HEK293 (cell line): ENCODE results near the gene RPGR.

ENCODE experiments used
- CTCF ChIA-PET: fragments of 350-600 bp; formaldehyde crosslinking; extraction: SDS; loops from one replicate; lab custom pipeline; 2021; ENCODE audit warnings: antibody characterized with exemption; lab: Yijun Ruan, JAX
- POLR2A ChIA-PET: fragments of 300-600 bp; formaldehyde crosslinking; extraction: SDS; loops from one replicate; lab custom pipeline; 2020; ENCODE audit warnings: antibody characterized with exemption, inconsistent platforms; lab: Yijun Ruan, JAX
- H3K27ac ChIP-seq: fragments of 200-500 bp; sonication (Bioruptor generic); 2 replicates; pipeline ENCODE4 v1.5.1; 2014; ENCODE audit warnings: low read depth, low read length, control low read depth, inconsistent platforms; ENCODE audit errors: extremely low read depth
- H3K36me3 ChIP-seq, 2 experiments: fragments of 200-500 bp in 1 of 2; sonication (Bioruptor generic) in 1 of 2; 1 replicate in 1 of 2; 2 replicates in 1 of 2; pipeline ENCODE4 v1.5.1; 2014 to 2017; ENCODE audit warnings: inconsistent platforms in 2 of 2, low read length in 2 of 2; ENCODE audit not compliant: control insufficient read depth in 2 of 2, insufficient read depth in 1 of 2
- H3K4me1 ChIP-seq: fragments of 200-500 bp; sonication (Bioruptor generic); 2 replicates; pipeline ENCODE4 v1.5.1; 2014; ENCODE audit warnings: mild to moderate bottlenecking, low read length, inconsistent platforms; ENCODE audit not compliant: control insufficient read depth, insufficient read depth
- H3K4me3 ChIP-seq: 2 replicates; pipeline ENCODE4 v1.5.1; 2011; ENCODE audit warnings: low read depth, mild to moderate bottlenecking, control low read depth, low read length, moderate library complexity
- H3K9me3 ChIP-seq: fragments of 200-500 bp; sonication (Bioruptor generic); 2 replicates; pipeline ENCODE4 v1.5.1; 2014; ENCODE audit warnings: low read depth, low read length, inconsistent platforms; ENCODE audit not compliant: control insufficient read depth, insufficient read depth
- EGR2 ChIP-seq: fragments of 450-650 bp; formaldehyde crosslinking; IDR thresholded peaks from 2 replicates; pipeline ENCODE4 v1.5.1; 2016; ENCODE audit warnings: low read depth, missing biosample characterization, missing genetic modification characterization
- GLI2 ChIP-seq: fragments of 450-650 bp; formaldehyde crosslinking; IDR thresholded peaks from 2 replicates; pipeline ENCODE4; 2017; ENCODE audit warnings: missing biosample characterization, missing genetic modification characterization, low read depth, borderline replicate concordance
- PRDM2 ChIP-seq: fragments of 450-650 bp; formaldehyde crosslinking; IDR thresholded peaks from 2 replicates; pipeline ENCODE4 v1.5.1; 2016; ENCODE audit warnings: missing biosample characterization, missing genetic modification characterization, borderline replicate concordance
- ZBTB7A ChIP-seq: fragments of 450-650 bp; formaldehyde crosslinking; IDR thresholded peaks from 2 replicates; pipeline ENCODE4 v1.5.1; 2016; ENCODE audit warnings: low read depth, missing biosample characterization, missing genetic modification characterization
- ZFP3 ChIP-seq: fragments of 450-650 bp; formaldehyde crosslinking; IDR thresholded peaks from 2 replicates; pipeline ENCODE4 v1.5.1; 2016; ENCODE audit warnings: low read depth, missing biosample characterization, missing genetic modification characterization
- ZFP41 ChIP-seq: fragments of 450-650 bp; formaldehyde crosslinking; IDR thresholded peaks from 2 replicates; pipeline ENCODE4 v1.5.1; 2016; ENCODE audit warnings: missing biosample characterization, missing genetic modification characterization, borderline replicate concordance
- ZNF223 ChIP-seq: fragments of 450-650 bp; formaldehyde crosslinking; IDR thresholded peaks from 2 replicates; pipeline ENCODE4 v1.5.1; 2016; ENCODE audit warnings: missing biosample characterization, missing genetic modification characterization
- ZNF274 ChIP-seq, 2 experiments: fragments of 200-500 bp in 1 of 2; fragments of 450-650 bp in 1 of 2; sonication (Bioruptor generic) in 1 of 2; formaldehyde crosslinking in 1 of 2; IDR thresholded peaks; 2 replicates each; pipeline versions ENCODE4 v1.5.1 to v1.6.1; 2014 to 2016; ENCODE audit warnings: borderline replicate concordance in 1 of 2, inconsistent platforms in 1 of 2, low read length in 1 of 2, missing biosample characterization in 1 of 2, missing genetic modification characterization in 1 of 2
- ZNF423 ChIP-seq: fragments of 450-650 bp; formaldehyde crosslinking; IDR thresholded peaks from 2 replicates; pipeline ENCODE4 v1.5.1; 2016; ENCODE audit warnings: missing biosample characterization, missing genetic modification characterization
- ZNF473 ChIP-seq: fragments of 450-650 bp; formaldehyde crosslinking; IDR thresholded peaks from 2 replicates; pipeline ENCODE4 v1.5.1; 2017; ENCODE audit warnings: missing biosample characterization, missing genetic modification characterization
- ZNF521 ChIP-seq: fragments of 450-650 bp; formaldehyde crosslinking; IDR thresholded peaks from 2 replicates; pipeline ENCODE4 v1.5.1; 2017; ENCODE audit warnings: missing biosample characterization, mild to moderate bottlenecking, missing genetic modification characterization
- ZNF549 ChIP-seq: fragments of 450-650 bp; IDR thresholded peaks from 2 replicates; pipeline ENCODE4 v1.5.1; 2018; ENCODE audit warnings: missing biosample characterization, missing genetic modification characterization, mild to moderate bottlenecking, inconsistent platforms, moderate library complexity
- ZNF558 ChIP-seq: fragments of 450-650 bp; formaldehyde crosslinking; IDR thresholded peaks from 2 replicates; pipeline ENCODE4 v1.5.1; 2016; ENCODE audit warnings: missing biosample characterization, missing genetic modification characterization
- ZNF654 ChIP-seq: fragments of 450-650 bp; formaldehyde crosslinking; IDR thresholded peaks from 2 replicates; pipeline ENCODE4 v1.5.1; 2016; ENCODE audit warnings: low read depth, missing biosample characterization, missing genetic modification characterization
- ZNF677 ChIP-seq: fragments of 450-650 bp; IDR thresholded peaks from 2 replicates; pipeline ENCODE4 v1.5.0; 2018; ENCODE audit warnings: missing biosample characterization, mild to moderate bottlenecking, missing genetic modification characterization, moderate library complexity
- ZNF792 ChIP-seq: fragments of 450-650 bp; formaldehyde crosslinking; IDR thresholded peaks from 2 replicates; pipeline ENCODE4 v1.5.1; 2016; ENCODE audit warnings: missing biosample characterization, missing genetic modification characterization
- TF ChIP-seq, protein P1 (sequence below): fragments of 450-650 bp; formaldehyde crosslinking; IDR thresholded peaks from 2 replicates; pipeline ENCODE4 v1.5.1; 2016; ENCODE audit warnings: missing biosample characterization, missing genetic modification characterization, low read depth
- TF ChIP-seq, protein P2 (sequence below): fragments of 450-650 bp; formaldehyde crosslinking; IDR thresholded peaks from 2 replicates; pipeline ENCODE4 v1.5.1; 2017; ENCODE audit warnings: missing biosample characterization, mild to moderate bottlenecking, missing genetic modification characterization, moderate library complexity
- TF ChIP-seq, protein P3 (sequence below): fragments of 450-650 bp; IDR thresholded peaks from 2 replicates; pipeline ENCODE4 v1.5.1; 2018; ENCODE audit warnings: missing biosample characterization, missing genetic modification characterization

RPGR gene

DNA sequence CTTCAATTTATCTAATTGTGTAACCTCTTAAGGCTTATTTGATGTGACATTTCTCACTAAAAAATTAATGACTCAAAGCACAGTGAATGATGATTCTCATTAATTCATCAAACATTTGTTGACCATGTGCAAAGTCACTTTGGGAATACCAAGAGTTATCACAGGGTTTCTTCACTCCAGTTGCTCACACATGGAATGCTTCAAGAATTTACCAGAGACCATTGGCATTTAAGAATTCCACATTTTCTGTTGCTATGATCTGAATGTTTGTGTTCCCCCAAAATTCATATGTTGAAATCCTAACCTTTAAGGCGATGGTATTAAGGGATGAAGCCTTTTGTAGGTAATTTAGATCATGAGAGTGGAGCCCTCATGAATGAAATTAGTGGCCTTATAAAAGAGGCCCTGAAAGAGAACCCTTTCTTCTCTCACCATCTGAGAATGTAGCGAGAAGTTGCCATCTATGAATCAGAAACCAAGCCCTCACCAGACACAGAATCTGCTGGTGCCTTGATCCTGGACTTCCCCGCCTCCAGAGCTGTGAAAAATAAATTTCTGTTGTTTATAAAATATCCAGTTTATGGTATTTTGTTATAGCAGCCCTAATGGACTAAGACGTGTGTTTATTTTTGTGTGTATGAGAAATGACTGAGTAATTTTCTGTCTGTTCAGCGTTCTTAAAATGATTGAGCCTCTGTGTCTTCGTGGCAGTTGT, 90.3 kb downstream of the RPGR start (continued):
- TF ChIP-seq EGR2 (tag by site-specific recombination): no peak
- TF ChIP-seq PRDM2 (tag by site-specific recombination): no peak
- no peak for TF ChIP-seq ZBTB7A (tag by site-specific recombination)
- TF ChIP-seq ZNF677 (tag by site-specific recombination): no peak

DNA sequence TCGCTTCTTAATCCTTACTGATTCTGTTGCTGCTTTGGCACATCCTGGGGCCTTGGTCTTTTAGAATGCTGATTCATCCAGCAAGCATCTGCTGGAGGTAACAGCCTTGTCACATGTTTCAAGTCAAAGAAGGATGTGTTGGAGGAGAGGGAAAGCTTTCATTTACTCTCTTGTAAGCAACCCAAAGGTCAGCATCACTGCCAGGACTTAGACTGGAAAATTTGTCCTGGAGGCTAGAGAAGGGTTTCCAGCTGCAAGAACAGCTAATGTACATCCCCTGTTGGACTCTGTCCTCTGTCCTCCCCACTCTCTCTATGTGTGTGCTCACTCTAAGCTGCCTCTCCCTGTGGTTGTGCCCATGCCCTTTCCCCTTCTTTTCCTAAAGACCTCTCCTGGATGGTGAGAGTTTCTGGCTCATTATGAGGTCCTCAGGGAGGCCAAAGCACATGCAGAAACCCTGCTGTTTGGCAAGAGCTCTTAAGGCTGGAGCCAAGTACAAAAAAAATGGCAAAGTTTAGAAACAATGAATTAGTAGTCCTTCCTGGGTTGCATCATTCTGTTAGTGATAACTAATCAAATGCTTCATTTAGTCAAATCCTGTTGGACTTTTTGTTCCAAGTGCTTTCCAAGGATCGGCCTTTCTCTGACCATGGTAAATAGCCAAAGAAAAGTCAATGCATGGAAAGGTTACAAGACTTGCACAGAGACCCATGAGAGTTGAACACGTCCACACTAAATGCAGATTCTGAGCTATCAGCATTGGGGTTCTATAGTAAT, 93.2 kb downstream of the RPGR start:
- POLR2A ChIA-PET: no interaction called here
- Histone ChIP-seq H3K4me3 (no peak overlapping the region), H3K9me3 (no peaks in the 10 kb centered on the region; the same call in 1 of the 2 replicates), H3K27ac (no peak overlapping the region), H3K36me3 (no peaks in the 10 kb centered on the region), H3K4me1 (no peaks in the 10 kb centered on the region)
- TF ChIP-seq ZNF558 (tag by site-specific recombination) (no peak), ZFP41 (tag by site-specific recombination) (no peak), ZNF473 (tag by site-specific recombination) (no peak), GLI2 (tag by site-specific recombination) (no peak), ZNF549 (no peak), ZNF521 (tag by site-specific recombination) (no peak), ZNF274 (IDR thresholded peaks at IDR 0.05; ENCODE audit: low read length) (no peak), ZNF274 (tag by site-specific recombination; IDR thresholded peaks at IDR 0.05; ENCODE audit: borderline replicate concordance) (no peak)
- CTCF ChIA-PET: no interaction called here

DNA sequence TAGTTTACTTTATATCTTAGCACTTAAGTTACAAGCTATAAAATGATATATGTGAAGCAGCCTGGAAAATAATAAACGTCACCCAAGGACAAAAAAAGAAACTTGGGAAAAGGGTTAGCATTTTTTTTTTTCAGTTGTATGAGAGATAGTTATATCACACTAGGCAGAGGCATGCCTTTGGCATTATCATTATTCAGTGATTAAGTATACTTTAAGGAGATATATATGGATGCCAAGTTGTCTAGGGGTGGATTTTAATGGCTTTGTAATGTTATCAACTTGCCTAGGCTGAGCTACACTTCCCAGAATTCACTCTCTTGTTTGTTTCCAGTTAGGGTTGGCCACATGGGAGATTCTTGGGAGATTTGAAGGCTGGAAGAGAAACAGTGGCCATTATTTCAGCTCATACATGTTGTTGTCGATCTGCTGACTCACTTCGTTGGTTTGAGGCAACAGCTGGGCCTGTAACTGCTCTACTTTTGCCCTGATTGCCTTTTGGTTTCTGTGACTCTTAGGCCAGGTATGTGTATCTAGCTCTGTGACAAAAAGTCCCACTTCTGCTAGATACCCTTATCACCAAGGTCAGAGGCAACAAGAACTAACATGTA, 95.1 kb downstream of the RPGR start:
- Histone ChIP-seq H3K27ac (no peak overlapping the region), H3K36me3 (no peaks in the 10 kb centered on the region), H3K4me3 (no peak overlapping the region), H3K9me3 (no peaks in the 10 kb centered on the region; the same call in 1 of the 2 replicates), H3K4me1 (no peaks in the 10 kb centered on the region)
- TF ChIP-seq ZNF792 (tag by site-specific recombination) (no peak), ZFP3 (tag by site-specific recombination) (no peak), ZNF654 (tag by site-specific recombination) (no peak), ZNF423 (tag by site-specific recombination) (no peak), ZNF223 (no peak)
- TF ChIP-seq, protein P1, sequence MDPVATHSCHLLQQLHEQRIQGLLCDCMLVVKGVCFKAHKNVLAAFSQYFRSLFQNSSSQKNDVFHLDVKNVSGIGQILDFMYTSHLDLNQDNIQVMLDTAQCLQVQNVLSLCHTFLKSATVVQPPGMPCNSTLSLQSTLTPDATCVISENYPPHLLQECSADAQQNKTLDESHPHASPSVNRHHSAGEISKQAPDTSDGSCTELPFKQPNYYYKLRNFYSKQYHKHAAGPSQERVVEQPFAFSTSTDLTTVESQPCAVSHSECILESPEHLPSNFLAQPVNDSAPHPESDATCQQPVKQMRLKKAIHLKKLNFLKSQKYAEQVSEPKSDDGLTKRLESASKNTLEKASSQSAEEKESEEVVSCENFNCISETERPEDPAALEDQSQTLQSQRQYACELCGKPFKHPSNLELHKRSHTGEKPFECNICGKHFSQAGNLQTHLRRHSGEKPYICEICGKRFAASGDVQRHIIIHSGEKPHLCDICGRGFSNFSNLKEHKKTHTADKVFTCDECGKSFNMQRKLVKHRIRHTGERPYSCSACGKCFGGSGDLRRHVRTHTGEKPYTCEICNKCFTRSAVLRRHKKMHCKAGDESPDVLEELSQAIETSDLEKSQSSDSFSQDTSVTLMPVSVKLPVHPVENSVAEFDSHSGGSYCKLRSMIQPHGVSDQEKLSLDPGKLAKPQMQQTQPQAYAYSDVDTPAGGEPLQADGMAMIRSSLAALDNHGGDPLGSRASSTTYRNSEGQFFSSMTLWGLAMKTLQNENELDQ: no peak
- TF ChIP-seq, protein P2, sequence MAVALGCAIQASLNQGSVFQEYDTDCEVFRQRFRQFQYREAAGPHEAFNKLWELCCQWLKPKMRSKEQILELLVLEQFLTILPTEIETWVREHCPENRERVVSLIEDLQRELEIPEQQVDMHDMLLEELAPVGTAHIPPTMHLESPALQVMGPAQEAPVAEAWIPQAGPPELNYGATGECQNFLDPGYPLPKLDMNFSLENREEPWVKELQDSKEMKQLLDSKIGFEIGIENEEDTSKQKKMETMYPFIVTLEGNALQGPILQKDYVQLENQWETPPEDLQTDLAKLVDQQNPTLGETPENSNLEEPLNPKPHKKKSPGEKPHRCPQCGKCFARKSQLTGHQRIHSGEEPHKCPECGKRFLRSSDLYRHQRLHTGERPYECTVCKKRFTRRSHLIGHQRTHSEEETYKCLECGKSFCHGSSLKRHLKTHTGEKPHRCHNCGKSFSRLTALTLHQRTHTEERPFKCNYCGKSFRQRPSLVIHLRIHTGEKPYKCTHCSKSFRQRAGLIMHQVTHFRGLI (tag by site-specific recombination): no peak
- TF ChIP-seq, protein P3, sequence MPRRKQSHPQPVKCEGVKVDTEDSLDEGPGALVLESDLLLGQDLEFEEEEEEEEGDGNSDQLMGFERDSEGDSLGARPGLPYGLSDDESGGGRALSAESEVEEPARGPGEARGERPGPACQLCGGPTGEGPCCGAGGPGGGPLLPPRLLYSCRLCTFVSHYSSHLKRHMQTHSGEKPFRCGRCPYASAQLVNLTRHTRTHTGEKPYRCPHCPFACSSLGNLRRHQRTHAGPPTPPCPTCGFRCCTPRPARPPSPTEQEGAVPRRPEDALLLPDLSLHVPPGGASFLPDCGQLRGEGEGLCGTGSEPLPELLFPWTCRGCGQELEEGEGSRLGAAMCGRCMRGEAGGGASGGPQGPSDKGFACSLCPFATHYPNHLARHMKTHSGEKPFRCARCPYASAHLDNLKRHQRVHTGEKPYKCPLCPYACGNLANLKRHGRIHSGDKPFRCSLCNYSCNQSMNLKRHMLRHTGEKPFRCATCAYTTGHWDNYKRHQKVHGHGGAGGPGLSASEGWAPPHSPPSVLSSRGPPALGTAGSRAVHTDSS (tag by site-specific recombination): no peak
- ChIA-PET CTCF (interaction anchor here (0.6 to 2.4 kb wide), 2 partner anchors 13 to 32 kb away, joined by 4 to 10 read pairs; no protein-coding TSS in a partner anchor), POLR2A (no interaction called here)
